GM12864 (cell line): ENCODE measurements around the gene SERHL2.
"Not testable (repeated sequence)": the region's sequence is repeated elsewhere in the genome, so short reads cannot be mapped to it uniquely, and the experiment has no call there.

Experiments
- DNase-seq: peaks from one replicate; pipeline ENCODE4 v3.0.0-alpha.2; 2011; ENCODE audit warnings: low read depth
- H3K4me3 ChIP-seq: 2 replicates; pipeline ENCODE4 v1.5.1; 2011; ENCODE audit warnings: mild to moderate bottlenecking, low read depth, low read length, control low read depth
- CTCF ChIP-seq: IDR thresholded peaks from 2 replicates; pipeline ENCODE4 v1.5.1; 2011; ENCODE audit warnings: low read depth, mild to moderate bottlenecking, moderate library complexity, low read length, control low read depth, inconsistent platforms; ENCODE audit errors: missing control alignments

SERHL2 gene

GRCh38 chr22:42574046-42574445 is 20.3 kb downstream of the SERHL2 start:
- not testable (repeated sequence) for DNase-seq, H3K4me3 ChIP-seq

GRCh38 chr22:42574468-42574867 is 20.7 kb downstream of the SERHL2 start:
- H3K4me3 ChIP-seq, DNase-seq: not testable (repeated sequence)

- not testable (repeated sequence) for H3K4me3 ChIP-seq, DNase-seq
Measured at GRCh38 chr22:42575996-42576574, 22.3 kb downstream of the SERHL2 start.

GRCh38 chr22:42577141-42577540 is 23.4 kb downstream of the SERHL2 start:
- DNase-seq, H3K4me3 ChIP-seq: not testable (repeated sequence)

GRCh38 chr22:42577623-42578240 is 24.0 kb downstream of the SERHL2 start:
- no peak for DNase-seq
- no peak overlapping the region for H3K4me3 ChIP-seq
- TF ChIP-seq CTCF, result no peak

- not testable (repeated sequence) for H3K4me3 ChIP-seq
Measured at GRCh38 chr22:42580040-42580439, 26.3 kb downstream of the SERHL2 start.

GRCh38 chr22:42581194-42581761 is 27.5 kb downstream of the SERHL2 start:
- peak overlapping the region; percentile 89 for H3K4me3 ChIP-seq
- not testable (repeated sequence) for DNase-seq

More at GRCh38 chr22:42580040-42580439, 26.3 kb downstream of the SERHL2 start:
- not testable (repeated sequence) for DNase-seq

- TF ChIP-seq CTCF, result no peak
- H3K4me3 ChIP-seq, result peak overlapping the region; percentile 89
- peak; percentile 36 for DNase-seq
Measured at GRCh38 chr22:42581762-42582716, 28.3 kb downstream of the SERHL2 start.

- DNase-seq, result no peak
- H3K4me3 ChIP-seq, result no peak overlapping the region
- no peak for TF ChIP-seq CTCF
Measured at GRCh38 chr22:42582987-42583386, 29.2 kb downstream of the SERHL2 start.

- H3K4me3 ChIP-seq, result no peak overlapping the region
- no peak for TF ChIP-seq CTCF
- DNase-seq, result no peak
Measured at GRCh38 chr22:42584364-42584940, 30.7 kb downstream of the SERHL2 start.
